HepG2 (cell line): ENCODE measurements around the gene YIPF4. TPM values are rescaled to one million over a fixed set of nuclear protein-coding genes. Genes with fewer than 3 reads are reported as not detected.
A peak's percentile ranks its signal among the peaks of the same experiment; 100 is the strongest.

Experiments
- CBX5 ChIP-seq: sonication (generic); formaldehyde crosslinking; IDR thresholded peaks from 2 replicates; pipeline ENCODE4 v1.4.0; 2020; ENCODE audit warnings: missing genetic modification reagents, borderline replicate concordance
- CREB1 ChIP-seq, 2 experiments: fragments of 450-650 bp in 1 of 2; IDR thresholded peaks; 2 replicates each; pipeline ENCODE4 v1.6.1; 2016 to 2017; ENCODE audit warnings: control low read depth in 1 of 2, mild to moderate bottlenecking in 1 of 2, missing compliant biosample characterization in 1 of 2, missing genetic modification characterization in 1 of 2
- FOXA1 ChIP-seq, 2 experiments: fragments of 450-650 bp in 1 of 2; sonication (generic) in 1 of 2; formaldehyde crosslinking in 1 of 2; IDR thresholded peaks; 2 replicates each; pipeline versions ENCODE4 v1.4.0 to v1.6.1; 2016 to 2020; ENCODE audit warnings: missing genetic modification reagents in 1 of 2
- FOXO1 ChIP-seq: sonication (generic); formaldehyde crosslinking; IDR thresholded peaks from 2 replicates; pipeline ENCODE4 v1.4.0; 2020; ENCODE audit warnings: missing genetic modification reagents
- GATAD2A ChIP-seq: IDR thresholded peaks from 2 replicates; pipeline ENCODE4 v1.6.1; 2016
- HMGXB4 ChIP-seq, 2 experiments: sonication (generic) in 1 of 2; formaldehyde crosslinking in 1 of 2; IDR thresholded peaks; 2 replicates each; pipeline versions ENCODE4 v1.4.0 to v1.6.1; 2018 to 2020; ENCODE audit warnings: missing genetic modification reagents in 2 of 2, borderline replicate concordance in 1 of 2, low read depth in 1 of 2, mild to moderate bottlenecking in 1 of 2, missing biosample characterization in 1 of 2
- IKZF4 ChIP-seq: sonication (generic); formaldehyde crosslinking; IDR thresholded peaks from 2 replicates; pipeline ENCODE4 v1.5.1; 2020; ENCODE audit warnings: borderline replicate concordance, mild to moderate bottlenecking, low read depth, missing genetic modification reagents; ENCODE audit errors: not compliant biosample characterization
- KAT8 ChIP-seq: IDR thresholded peaks from 2 replicates; pipeline ENCODE4 v1.6.1; 2016; ENCODE audit warnings: missing genetic modification reagents, missing compliant biosample characterization
- LCORL ChIP-seq, 2 experiments: fragments of 450-650 bp in 1 of 2; sonication (generic) in 1 of 2; formaldehyde crosslinking in 1 of 2; IDR thresholded peaks; 2 replicates each; pipeline versions ENCODE4 v1.5.0 to v1.6.1; 2017 to 2020; ENCODE audit warnings: antibody characterized with exemption in 1 of 2, missing genetic modification reagents in 1 of 2
- MAX ChIP-seq: IDR thresholded peaks from 2 replicates; pipeline ENCODE4 v1.6.1; 2012; ENCODE audit warnings: inconsistent platforms
- NR2F6 ChIP-seq, 2 experiments: IDR thresholded peaks; 2 replicates each; pipeline ENCODE4 v1.6.1; 2016; ENCODE audit warnings: antibody characterized with exemption in 1 of 2, mild to moderate bottlenecking in 1 of 2
- RARA ChIP-seq: IDR thresholded peaks from 2 replicates; pipeline ENCODE4 v1.6.1; 2016; ENCODE audit warnings: missing genetic modification reagents, missing compliant biosample characterization
- SAP130 ChIP-seq: IDR thresholded peaks from 2 replicates; pipeline ENCODE4 v1.6.1; 2016; ENCODE audit warnings: low read depth
- SOX13 ChIP-seq, 3 experiments: fragments of 450-650 bp in 1 of 3; sonication (generic) in 1 of 3; formaldehyde crosslinking in 1 of 3; IDR thresholded peaks in 2 of 3; conservative IDR thresholded peaks in 1 of 3; 2 replicates each; pipeline versions ENCODE4 v1.5.0 to v1.6.1; 2016 to 2020; ENCODE audit warnings: antibody characterized with exemption in 1 of 3, mild to moderate bottlenecking in 1 of 3, missing compliant biosample characterization in 1 of 3, missing genetic modification reagents in 1 of 3, moderate library complexity in 1 of 3
- THYN1 ChIP-seq: sonication (generic); formaldehyde crosslinking; IDR thresholded peaks from 2 replicates; pipeline ENCODE4 v1.8.1; 2023; ENCODE audit warnings: low read depth, mild to moderate bottlenecking, moderate library complexity, missing genetic modification reagents, borderline replicate concordance
- WIZ ChIP-seq: sonication (generic); formaldehyde crosslinking; IDR thresholded peaks from 2 replicates; pipeline ENCODE4 v1.5.1; 2020; ENCODE audit warnings: mild to moderate bottlenecking, missing genetic modification reagents
- ZBTB7A ChIP-seq: sonication (generic); formaldehyde crosslinking; IDR thresholded peaks from 2 replicates; pipeline ENCODE4 v1.8.0; 2022; ENCODE audit warnings: mild to moderate bottlenecking, missing genetic modification reagents
- ZNF513 ChIP-seq: sonication (generic); formaldehyde crosslinking; conservative IDR thresholded peaks from 2 replicates; pipeline ENCODE4 v1.5.0; 2020; ENCODE audit warnings: missing genetic modification reagents
- ZNF720 ChIP-seq: sonication (generic); formaldehyde crosslinking; IDR thresholded peaks from 2 replicates; pipeline ENCODE4 v1.4.0; 2020; ENCODE audit warnings: missing genetic modification reagents
- polyA plus RNA-seq, 8 experiments: library from polyadenylated mRNA; depleted of rRNA in 3 of 8; stranded (reverse) in 7 of 8; unstranded in 1 of 8; fragments of >200 nt; fragmentation: Illumina TruSeq in 4 of 8; extraction: Trizol in 4 of 8; gene quantifications; 2 replicates each; pipeline versions ENCODE4 v1.2.1 to v1.2.3, GENCODE V29; 2011 to 2016; ENCODE audit warnings: low read depth in 4 of 8, missing spikeins in 1 of 8, mixed read lengths in 1 of 8; ENCODE audit not compliant: insufficient read depth in 1 of 8
- total RNA-seq, 5 experiments: library from RNA; depleted of rRNA; stranded (reverse); fragments of >200 nt; fragmentation: Illumina TruSeq; extraction: Trizol; gene quantifications; 2 replicates each; pipeline ENCODE4 v1.2.3, GENCODE V29; 2016; ENCODE audit warnings: low read depth in 1 of 5
- TF ChIP-seq, protein P1 (sequence below): IDR thresholded peaks from 2 replicates; pipeline ENCODE4 v1.4.0; 2020; ENCODE audit warnings: mild to moderate bottlenecking, missing genetic modification reagents
- TF ChIP-seq, protein P2 (sequence below): IDR thresholded peaks from 2 replicates; pipeline ENCODE4 v1.6.1; 2016

The YIPF4 gene
- total and polyA plus RNA-seq, 2 of the 13 experiments (the other 11 are each of a cell fraction or from before 2014, with no cell fraction given), result 19.0 to 43.9 TPM

GRCh38 chr2:32231959-32232358 lies 45.7 kb upstream of the YIPF4 start (continued):
- 0 out of 4 replicates have a peak, but pooled peaks of 1 of the 2 experiments have one; percentile 32 for TF ChIP-seq HMGXB4 (CRISPR knock-in tag; IDR thresholded peaks at IDR 0.05; ENCODE audit: borderline replicate concordance in 1 of 2, low read depth in 1 of 2)
- TF ChIP-seq WIZ (CRISPR knock-in tag), result no peak
- TF ChIP-seq THYN1, result no peak
- TF ChIP-seq, protein P1, sequence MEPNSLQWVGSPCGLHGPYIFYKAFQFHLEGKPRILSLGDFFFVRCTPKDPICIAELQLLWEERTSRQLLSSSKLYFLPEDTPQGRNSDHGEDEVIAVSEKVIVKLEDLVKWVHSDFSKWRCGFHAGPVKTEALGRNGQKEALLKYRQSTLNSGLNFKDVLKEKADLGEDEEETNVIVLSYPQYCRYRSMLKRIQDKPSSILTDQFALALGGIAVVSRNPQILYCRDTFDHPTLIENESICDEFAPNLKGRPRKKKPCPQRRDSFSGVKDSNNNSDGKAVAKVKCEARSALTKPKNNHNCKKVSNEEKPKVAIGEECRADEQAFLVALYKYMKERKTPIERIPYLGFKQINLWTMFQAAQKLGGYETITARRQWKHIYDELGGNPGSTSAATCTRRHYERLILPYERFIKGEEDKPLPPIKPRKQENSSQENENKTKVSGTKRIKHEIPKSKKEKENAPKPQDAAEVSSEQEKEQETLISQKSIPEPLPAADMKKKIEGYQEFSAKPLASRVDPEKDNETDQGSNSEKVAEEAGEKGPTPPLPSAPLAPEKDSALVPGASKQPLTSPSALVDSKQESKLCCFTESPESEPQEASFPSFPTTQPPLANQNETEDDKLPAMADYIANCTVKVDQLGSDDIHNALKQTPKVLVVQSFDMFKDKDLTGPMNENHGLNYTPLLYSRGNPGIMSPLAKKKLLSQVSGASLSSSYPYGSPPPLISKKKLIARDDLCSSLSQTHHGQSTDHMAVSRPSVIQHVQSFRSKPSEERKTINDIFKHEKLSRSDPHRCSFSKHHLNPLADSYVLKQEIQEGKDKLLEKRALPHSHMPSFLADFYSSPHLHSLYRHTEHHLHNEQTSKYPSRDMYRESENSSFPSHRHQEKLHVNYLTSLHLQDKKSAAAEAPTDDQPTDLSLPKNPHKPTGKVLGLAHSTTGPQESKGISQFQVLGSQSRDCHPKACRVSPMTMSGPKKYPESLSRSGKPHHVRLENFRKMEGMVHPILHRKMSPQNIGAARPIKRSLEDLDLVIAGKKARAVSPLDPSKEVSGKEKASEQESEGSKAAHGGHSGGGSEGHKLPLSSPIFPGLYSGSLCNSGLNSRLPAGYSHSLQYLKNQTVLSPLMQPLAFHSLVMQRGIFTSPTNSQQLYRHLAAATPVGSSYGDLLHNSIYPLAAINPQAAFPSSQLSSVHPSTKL (CRISPR knock-in tag), result peak; percentile 53; the same call in 1 of the 2 replicates
- TF ChIP-seq LCORL (IDR thresholded peaks at IDR 0.05), result no peak
- peak; percentile 34; the same call in 1 of the 2 replicates for TF ChIP-seq LCORL (CRISPR knock-in tag; IDR thresholded peaks at IDR 0.05)
- peak; percentile 35; the same call in 1 of the 2 replicates for TF ChIP-seq GATAD2A (CRISPR knock-in tag)
- peak; percentile 29; the same call in 1 of the 2 replicates for TF ChIP-seq FOXO1
- no peak for TF ChIP-seq SOX13 (IDR thresholded peaks at IDR 0.05)
- peak in 1 of 2 experiments; percentile 13; a peak in 1 of 4 replicates for TF ChIP-seq SOX13 (CRISPR knock-in tag; conservative IDR thresholded peaks at IDR 0.05 in 1 of 2, IDR thresholded peaks at IDR 0.05 in 1 of 2)
- TF ChIP-seq KAT8 (CRISPR knock-in tag), result no peak
- TF ChIP-seq ZNF720 (CRISPR knock-in tag), result no peak
- TF ChIP-seq IKZF4 (CRISPR knock-in tag), result no peak
- TF ChIP-seq NR2F6 (IDR thresholded peaks at IDR 0.05), result 0 out of 2 replicates have a peak, but pooled peaks have one; percentile 23
- TF ChIP-seq NR2F6 (CRISPR knock-in tag; IDR thresholded peaks at IDR 0.05), result peak; percentile 48; the same call in 1 of the 2 replicates
- TF ChIP-seq MAX, result no peak
- peak; percentile 8; the same call in 1 of the 2 replicates for TF ChIP-seq CREB1 (IDR thresholded peaks at IDR 0.05)
- no peak for TF ChIP-seq CREB1 (CRISPR knock-in tag; IDR thresholded peaks at IDR 0.05)
- peak; percentile 56 for TF ChIP-seq SAP130 (CRISPR knock-in tag)
- 0 out of 2 replicates have a peak, but pooled peaks have one; percentile 30 for TF ChIP-seq RARA
- no peak for TF ChIP-seq CBX5 (CRISPR knock-in tag)
- peak; percentile 57; the same call in 1 of the 2 replicates for TF ChIP-seq FOXA1 (IDR thresholded peaks at IDR 0.05)
- TF ChIP-seq FOXA1 (CRISPR knock-in tag; IDR thresholded peaks at IDR 0.05), result peak; percentile 85
- no peak for TF ChIP-seq ZNF513
- TF ChIP-seq, protein P2, sequence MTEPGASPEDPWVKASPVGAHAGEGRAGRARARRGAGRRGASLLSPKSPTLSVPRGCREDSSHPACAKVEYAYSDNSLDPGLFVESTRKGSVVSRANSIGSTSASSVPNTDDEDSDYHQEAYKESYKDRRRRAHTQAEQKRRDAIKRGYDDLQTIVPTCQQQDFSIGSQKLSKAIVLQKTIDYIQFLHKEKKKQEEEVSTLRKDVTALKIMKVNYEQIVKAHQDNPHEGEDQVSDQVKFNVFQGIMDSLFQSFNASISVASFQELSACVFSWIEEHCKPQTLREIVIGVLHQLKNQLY, result peak; percentile 32; the same call in 1 of the 2 replicates
- no peak for TF ChIP-seq ZBTB7A (CRISPR knock-in tag)
